ENCODE data around the gene EGR2.

The EGR2 gene

DNA sequence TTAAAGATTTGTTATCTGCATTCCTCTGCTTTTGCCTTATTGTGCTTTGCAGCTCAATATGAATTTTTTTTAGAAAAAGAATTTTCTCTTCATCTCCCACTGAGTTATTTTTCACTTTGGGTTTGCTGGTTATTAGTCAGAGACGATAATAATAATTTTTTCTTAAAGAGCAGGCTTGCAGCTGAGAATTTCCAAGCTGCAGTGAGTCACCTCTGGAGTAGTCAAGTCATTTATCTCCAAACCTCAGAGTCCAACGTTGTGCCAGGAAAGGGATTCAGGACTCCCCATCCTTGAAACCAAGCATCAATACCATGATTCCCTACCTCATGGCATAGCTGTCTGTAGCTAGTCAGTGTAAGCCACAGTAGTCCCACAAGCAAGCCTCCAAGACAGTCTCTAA is 15.2 kb upstream of the EGR2 start:
- no peaks in the 10 kb centered on the region for H3K36me3 Mint-ChIP-seq
- H3K27me3 Mint-ChIP-seq, result peaks cover 7% of the 10 kb centered on the region
- H3K4me3 Mint-ChIP-seq, result no peak overlapping the region
- H3K9me3 Mint-ChIP-seq (ENCODE audit: low read depth), result no peaks in the 10 kb centered on the region
- no peak overlapping the region for H3K27ac Mint-ChIP-seq
- H3K4me1 Mint-ChIP-seq (ENCODE audit: low read depth), result no peaks in the 10 kb centered on the region

DNA sequence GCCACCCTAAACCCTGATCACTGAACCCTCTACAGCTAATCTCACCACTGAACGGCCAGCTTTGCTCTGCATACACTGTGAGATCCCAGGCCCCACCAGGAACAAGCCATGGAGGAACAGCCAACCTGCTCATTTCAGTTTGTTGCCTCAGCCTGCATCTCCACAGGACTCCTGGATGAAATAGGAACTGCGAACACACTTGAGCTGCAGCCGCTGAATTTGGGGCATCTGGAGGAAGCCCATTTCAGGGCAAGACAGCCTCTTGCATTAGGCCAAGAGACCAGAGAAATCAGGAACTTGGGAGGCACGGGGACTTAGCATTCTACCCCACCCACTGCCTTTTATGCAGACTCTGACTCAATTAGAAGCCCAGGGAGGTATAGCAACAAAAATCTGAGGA is 14.5 kb upstream of the EGR2 start:
- Mint-ChIP-seq H3K36me3 (no peaks in the 10 kb centered on the region), H3K27me3 (peaks cover 7% of the 10 kb centered on the region), H3K4me3 (no peak overlapping the region), H3K4me1 (ENCODE audit: low read depth) (no peaks in the 10 kb centered on the region), H3K27ac (no peak overlapping the region), H3K9me3 (ENCODE audit: low read depth) (no peaks in the 10 kb centered on the region)

DNA sequence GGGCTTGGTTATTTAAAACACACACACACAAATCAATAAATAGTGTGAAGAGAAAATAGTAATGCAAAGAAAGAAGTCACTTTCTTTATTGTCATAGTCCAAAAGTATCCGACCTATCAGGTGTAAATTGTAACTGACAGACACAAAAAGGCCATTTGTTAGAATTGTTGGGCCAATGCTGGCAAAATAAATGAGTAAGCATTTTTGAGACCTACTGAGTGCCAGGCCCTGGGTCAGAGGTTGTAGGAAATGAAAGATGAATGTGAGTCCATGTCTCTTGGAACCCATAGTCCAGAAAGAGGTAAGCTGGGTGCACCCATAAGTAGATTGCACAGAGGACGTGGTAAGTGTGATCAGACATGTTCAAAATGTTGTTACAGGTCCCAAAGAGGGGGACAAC is 13.5 kb upstream of the EGR2 start:
- Mint-ChIP-seq H3K36me3 (no peaks in the 10 kb centered on the region), H3K27ac (no peak overlapping the region), H3K4me3 (no peak overlapping the region), H3K4me1 (ENCODE audit: low read depth) (no peaks in the 10 kb centered on the region), H3K9me3 (ENCODE audit: low read depth) (no peaks in the 10 kb centered on the region), H3K27me3 (peaks cover 7% of the 10 kb centered on the region)

DNA sequence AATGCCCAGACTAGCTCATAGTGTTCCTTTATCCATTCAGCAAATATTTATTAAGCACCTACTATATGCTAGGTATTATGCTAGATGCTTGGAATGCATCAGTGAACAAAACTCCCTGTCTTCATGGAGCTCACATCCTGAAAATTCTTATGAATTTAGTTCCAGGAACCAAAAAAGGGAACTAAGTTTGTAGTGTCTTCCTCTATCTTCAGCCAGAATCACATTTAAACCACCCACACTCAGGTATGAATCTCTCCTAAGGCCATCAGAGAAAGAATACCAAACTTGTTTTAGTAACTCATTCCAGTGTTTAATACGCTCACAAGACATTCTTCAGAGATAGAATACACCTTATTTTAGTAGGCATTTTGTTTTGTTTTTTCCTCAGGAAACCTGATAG is 10.1 kb upstream of the EGR2 start:
- Mint-ChIP-seq H3K9me3 (ENCODE audit: low read depth) (no peaks in the 10 kb centered on the region), H3K27me3 (peaks cover 8% of the 10 kb centered on the region), H3K4me1 (ENCODE audit: low read depth) (no peaks in the 10 kb centered on the region), H3K36me3 (no peaks in the 10 kb centered on the region), H3K27ac (no peak overlapping the region), H3K4me3 (no peak overlapping the region)

DNA sequence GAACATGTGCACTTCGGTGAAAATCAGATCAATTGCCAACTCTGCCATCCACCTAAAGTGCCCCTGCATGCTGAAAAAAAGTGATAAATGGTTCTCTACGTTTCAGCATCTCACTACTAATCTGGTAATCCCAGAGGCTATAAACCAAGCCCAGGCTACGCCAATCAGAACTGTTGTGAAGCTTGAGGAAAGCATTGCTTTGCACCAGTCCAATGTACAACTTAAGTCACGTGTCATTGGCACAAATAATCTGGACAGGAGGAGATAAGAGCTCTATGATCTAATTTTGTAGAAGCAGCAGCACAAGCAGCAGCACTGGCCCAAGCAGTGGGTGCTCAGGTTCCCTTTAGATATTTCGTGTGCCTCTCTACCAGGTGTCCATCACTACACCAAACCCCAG is 4.4 kb upstream of the EGR2 start:
- Mint-ChIP-seq H3K4me3 (no peak overlapping the region), H3K27ac (no peak overlapping the region), H3K9me3 (ENCODE audit: low read depth) (no peaks in the 10 kb centered on the region), H3K36me3 (peaks cover 4% of the 10 kb centered on the region), H3K4me1 (ENCODE audit: low read depth) (peaks cover 20% of the 10 kb centered on the region), H3K27me3 (peaks cover 22% of the 10 kb centered on the region)

DNA sequence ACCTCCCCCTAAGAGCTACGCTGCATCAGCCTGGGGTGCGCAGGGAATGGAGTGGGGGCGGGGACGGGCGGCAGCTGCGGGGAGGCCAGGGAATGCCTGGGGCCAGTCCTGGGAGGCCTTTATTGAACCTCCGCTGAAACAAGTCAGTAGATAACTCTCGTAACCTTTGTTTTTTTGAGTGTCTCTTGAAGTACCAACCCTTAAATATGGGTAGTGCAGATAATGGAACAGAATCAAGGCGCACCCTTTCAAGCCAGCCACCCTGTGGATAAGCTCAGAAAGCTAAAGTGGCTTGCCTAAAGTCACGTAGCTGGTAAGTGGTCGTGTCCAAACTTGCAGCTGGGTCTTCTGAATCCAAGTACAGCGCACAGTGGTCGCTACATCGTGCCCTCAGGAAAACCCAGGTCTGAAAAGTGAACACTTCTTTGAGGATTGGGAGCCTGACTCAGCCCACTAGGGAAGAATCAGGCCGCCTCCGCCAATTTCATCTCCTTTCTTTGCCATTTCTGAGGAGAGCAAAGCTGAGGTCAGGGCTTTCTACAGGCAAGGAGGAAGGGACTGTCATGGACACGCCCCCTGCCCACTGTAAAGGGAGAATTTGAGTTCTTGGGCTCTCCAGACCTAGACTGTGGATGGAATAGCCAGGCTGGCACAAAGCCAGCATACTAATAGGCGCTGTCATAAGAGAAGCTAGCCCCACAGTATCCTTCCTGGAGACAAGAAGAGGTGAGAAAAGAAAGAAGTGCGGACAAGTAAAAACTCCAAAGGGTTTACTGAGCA is 3.2 kb upstream of the EGR2 start:
- H3K9me3 Mint-ChIP-seq (ENCODE audit: low read depth), result no peaks in the 10 kb centered on the region
- H3K36me3 Mint-ChIP-seq, result peaks cover 7% of the 10 kb centered on the region
- H3K4me3 Mint-ChIP-seq, result peak overlapping the region; percentile 66
- H3K27me3 Mint-ChIP-seq, result peaks cover 22% of the 10 kb centered on the region
- H3K4me1 Mint-ChIP-seq (ENCODE audit: low read depth), result peaks cover 21% of the 10 kb centered on the region
- H3K27ac Mint-ChIP-seq, result peak overlapping the region; percentile 41

DNA sequence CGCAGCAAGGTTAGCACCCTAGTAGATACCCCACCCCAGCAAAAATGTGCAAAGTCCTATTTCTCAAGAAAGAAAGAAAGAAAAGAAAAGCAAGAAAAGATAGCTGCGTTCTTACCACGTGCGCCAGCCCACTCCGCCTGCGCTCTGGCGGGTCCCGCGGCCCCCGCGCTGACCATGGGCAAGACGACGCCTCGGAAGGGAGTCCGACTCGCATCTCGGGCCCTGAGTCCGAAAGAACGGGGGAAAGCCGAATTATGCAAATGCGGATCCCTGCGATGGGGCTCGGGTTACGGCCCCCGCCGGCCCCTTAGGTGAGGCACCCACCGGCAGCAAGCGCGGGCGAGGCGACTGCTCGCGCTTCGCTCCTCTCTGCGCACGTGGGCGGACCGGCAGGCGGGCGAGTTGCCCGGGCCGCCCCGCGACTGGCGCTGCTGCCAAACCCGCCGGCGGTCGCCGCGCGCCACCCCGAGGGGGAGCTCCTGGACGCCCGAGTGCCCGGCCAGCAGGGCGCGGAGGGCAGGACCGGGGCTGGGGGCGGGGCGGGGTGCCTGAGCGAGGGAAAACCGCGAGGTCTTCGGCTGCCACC is 2.4 kb upstream of the EGR2 start:
- Mint-ChIP-seq H3K27me3 (peaks cover 22% of the 10 kb centered on the region), H3K4me1 (ENCODE audit: low read depth) (peaks cover 29% of the 10 kb centered on the region), H3K9me3 (ENCODE audit: low read depth) (no peaks in the 10 kb centered on the region), H3K4me3 (peak overlapping the region; percentile 99), H3K27ac (peak overlapping the region; percentile 99), H3K36me3 (peaks cover 13% of the 10 kb centered on the region)

DNA sequence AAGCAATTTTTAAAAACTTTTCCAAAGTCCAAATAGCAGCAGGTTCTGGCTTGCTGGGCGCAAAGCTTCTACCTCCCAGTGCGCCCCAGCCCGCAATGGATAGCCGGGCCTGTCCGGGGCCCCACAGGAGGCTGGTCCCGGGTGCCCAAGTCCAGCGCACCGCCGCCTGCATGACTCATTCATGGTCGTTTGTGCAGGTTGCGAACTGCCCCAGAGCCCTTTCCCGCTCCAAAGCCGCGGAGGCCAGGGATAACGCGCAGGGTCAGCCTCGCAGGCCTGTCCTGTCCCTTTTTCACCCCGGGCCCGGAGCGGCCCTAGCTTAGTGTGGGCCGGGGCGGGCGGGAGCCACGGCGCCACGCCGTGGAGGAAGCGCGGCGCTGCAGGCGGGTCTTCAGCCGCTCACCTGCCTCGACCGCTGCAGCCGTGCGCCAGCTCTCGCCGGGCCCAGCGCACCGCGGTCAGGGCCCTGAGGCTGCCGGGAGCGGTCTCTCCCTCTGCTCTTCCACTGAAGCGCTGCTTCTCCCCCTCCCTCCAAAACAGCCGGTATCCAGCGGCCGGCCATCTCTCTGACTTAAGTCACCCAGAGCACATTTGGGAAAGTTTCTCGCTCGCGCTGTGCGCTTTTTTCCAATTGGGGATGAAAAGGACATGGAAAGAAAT is 1.7 kb upstream of the EGR2 start:
- peaks cover 22% of the 10 kb centered on the region for H3K27me3 Mint-ChIP-seq
- peak overlapping the region; percentile 99 for H3K4me3 Mint-ChIP-seq
- peaks cover 34% of the 10 kb centered on the region for H3K4me1 Mint-ChIP-seq (ENCODE audit: low read depth)

DNA sequence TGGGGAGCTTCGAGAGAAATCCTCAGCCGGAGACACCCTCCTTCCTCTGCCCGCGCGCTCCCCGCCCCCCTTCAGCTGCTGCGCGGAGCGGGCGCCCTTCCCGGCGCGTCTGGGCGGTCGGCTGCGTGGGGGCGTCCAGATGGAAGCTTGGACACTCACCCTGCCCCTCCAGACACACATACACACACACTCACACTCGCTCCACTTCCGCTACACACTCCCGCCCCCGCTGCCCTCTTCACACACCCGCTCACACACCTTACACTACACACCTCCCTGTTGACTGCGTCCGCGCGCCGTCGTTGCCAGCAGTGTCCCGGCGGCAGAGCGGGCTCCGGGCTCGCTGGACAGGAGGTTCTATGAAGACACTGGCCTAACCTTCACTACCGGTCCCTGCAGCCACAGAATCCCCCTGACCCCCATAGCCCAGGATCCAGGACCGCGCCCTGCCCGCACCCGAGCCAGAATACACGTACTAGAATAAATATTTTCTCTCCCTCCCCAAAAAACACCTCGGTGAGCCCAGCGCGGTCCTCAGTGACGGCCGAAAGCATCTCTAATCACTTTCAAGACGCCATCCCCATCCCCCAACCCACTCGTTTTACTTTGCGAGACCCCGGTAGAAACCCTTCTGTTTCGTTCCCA is 1.1 kb upstream of the EGR2 start:
- H3K9me3 Mint-ChIP-seq (ENCODE audit: low read depth), result no peaks in the 10 kb centered on the region
- peak overlapping the region; percentile 99 for H3K27ac Mint-ChIP-seq
- H3K27me3 Mint-ChIP-seq, result peaks cover 19% of the 10 kb centered on the region
- peaks cover 41% of the 10 kb centered on the region for H3K4me1 Mint-ChIP-seq (ENCODE audit: low read depth)
- peaks cover 24% of the 10 kb centered on the region for H3K36me3 Mint-ChIP-seq
- peak overlapping the region; percentile 99 for H3K4me3 Mint-ChIP-seq

More for the DNA sequence above, 1.7 kb upstream of the EGR2 start:
- peak overlapping the region; percentile 99 for H3K27ac Mint-ChIP-seq
- H3K36me3 Mint-ChIP-seq, result peaks cover 17% of the 10 kb centered on the region
- H3K9me3 Mint-ChIP-seq (ENCODE audit: low read depth), result no peaks in the 10 kb centered on the region

DNA sequence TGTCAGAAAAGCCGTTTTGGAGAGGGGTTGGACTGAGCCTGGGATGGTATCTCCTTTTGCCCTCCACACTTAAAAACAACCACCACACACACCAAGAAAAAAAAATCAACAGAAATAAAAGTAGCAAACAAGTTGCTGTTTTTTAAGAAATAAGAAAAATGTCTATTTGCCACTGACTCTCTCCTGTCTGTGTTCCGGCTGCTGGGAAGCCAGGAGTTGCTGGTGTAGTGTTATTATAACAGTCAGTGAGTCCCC is 163 bp downstream of the EGR2 start:
- peaks cover 53% of the 10 kb centered on the region for H3K4me1 Mint-ChIP-seq (ENCODE audit: low read depth)
- H3K27ac Mint-ChIP-seq, result peak overlapping the region; percentile 99
- H3K4me3 Mint-ChIP-seq, result peak overlapping the region; percentile 99
- peaks cover 16% of the 10 kb centered on the region for H3K27me3 Mint-ChIP-seq
- no peaks in the 10 kb centered on the region for H3K9me3 Mint-ChIP-seq (ENCODE audit: low read depth)
- H3K36me3 Mint-ChIP-seq, result peaks cover 28% of the 10 kb centered on the region

DNA sequence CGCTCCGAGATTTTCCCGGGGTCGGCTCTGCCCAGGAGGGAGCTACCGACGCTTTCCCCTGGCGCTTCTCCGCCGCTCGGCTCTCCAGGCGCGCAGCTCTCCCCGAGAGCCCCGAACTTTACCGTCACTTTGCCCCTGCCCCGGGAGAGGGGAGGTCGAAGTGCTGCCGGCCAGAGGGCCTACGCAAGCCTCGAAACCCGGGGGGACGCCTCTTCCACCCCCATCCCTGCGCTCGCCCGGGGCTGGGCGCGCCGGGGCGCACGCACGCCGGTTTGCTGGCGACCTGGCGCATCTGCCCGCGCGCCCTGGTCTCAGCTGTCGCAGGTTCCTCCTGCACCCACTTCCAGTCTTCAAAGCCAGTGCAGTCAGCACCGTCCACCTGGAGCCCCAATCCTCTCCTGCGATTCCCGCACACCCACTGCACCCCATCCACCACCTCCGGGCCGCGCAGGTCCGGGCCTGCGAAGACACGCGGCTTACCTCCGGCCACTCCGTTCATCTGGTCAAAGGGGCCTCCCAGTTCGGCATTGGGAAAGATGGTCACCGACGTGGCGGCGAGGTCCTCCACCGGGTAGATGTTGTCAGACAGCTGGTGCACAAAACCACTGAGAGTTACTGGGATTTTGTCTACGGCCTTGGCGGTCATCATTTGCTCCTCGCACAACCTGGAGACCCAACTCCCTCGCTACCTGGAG is 638 bp downstream of the EGR2 start:
- peak overlapping the region; percentile 99 for H3K4me3 Mint-ChIP-seq
- H3K27me3 Mint-ChIP-seq, result peaks cover 11% of the 10 kb centered on the region
- H3K4me1 Mint-ChIP-seq (ENCODE audit: low read depth), result peaks cover 58% of the 10 kb centered on the region
- H3K27ac Mint-ChIP-seq, result peak overlapping the region; percentile 99
- H3K36me3 Mint-ChIP-seq, result peaks cover 32% of the 10 kb centered on the region
- no peaks in the 10 kb centered on the region for H3K9me3 Mint-ChIP-seq (ENCODE audit: low read depth)

DNA sequence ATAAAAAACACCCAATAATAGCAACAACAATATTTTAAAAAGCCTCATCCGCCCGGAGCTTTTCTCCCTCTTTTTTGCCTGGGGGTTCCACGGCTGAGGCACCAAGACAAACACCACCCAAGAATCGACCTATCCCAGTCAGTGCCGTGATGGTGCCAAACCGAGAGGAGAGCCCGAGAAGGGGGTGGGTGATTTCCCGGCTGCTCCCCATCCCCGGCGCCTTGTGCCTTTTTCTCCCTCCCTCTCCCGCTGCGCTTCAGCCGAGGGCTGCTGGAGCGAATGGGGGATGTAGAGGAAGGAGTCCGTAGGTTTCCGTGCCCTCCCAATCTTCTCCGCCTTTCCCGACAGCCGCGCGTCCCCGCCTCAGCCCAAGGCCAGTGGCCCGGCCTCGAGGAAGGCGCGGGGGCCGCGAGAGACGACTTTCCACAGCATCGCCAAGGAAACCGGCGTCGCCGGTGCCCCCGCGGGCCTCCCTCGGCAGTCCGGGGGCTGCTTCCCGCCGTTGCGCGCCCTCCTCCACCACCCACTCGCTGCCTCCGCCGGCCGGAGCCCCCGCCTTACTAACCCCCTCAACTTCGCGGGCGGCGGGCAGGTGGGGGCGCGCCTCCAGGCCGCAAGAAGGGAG is 1.3 kb downstream of the EGR2 start:
- Mint-ChIP-seq H3K9me3 (ENCODE audit: low read depth) (no peaks in the 10 kb centered on the region), H3K27ac (peak overlapping the region; percentile 99), H3K4me3 (peak overlapping the region; percentile 99), H3K36me3 (peaks cover 37% of the 10 kb centered on the region), H3K27me3 (peaks cover 4% of the 10 kb centered on the region), H3K4me1 (ENCODE audit: low read depth) (peaks cover 64% of the 10 kb centered on the region)

DNA sequence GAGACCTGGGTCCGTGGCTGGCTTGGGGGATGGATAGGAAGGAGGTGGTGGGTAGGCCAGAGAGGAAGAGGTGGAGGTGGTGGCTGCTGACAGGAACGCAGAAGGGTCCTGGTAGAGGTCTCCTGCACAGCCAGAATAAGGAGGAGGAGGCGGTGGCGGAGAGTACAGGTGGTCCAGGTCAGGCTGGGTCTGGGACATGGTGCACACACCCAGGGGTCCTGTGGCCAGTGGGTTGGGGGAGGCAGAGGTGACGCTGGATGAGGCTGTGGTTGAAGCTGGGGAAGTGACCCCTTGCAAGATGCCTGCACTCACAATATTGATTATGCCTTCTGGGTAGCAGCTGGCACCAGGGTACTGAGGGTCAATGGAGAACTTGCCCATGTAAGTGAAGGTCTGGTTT is 2.2 kb downstream of the EGR2 start:
- Mint-ChIP-seq H3K4me1 (ENCODE audit: low read depth) (peaks cover 62% of the 10 kb centered on the region), H3K9me3 (ENCODE audit: low read depth) (no peaks in the 10 kb centered on the region), H3K36me3 (peaks cover 37% of the 10 kb centered on the region), H3K27me3 (no peaks in the 10 kb centered on the region), H3K27ac (peak overlapping the region; percentile 99), H3K4me3 (peak overlapping the region; percentile 99)

DNA sequence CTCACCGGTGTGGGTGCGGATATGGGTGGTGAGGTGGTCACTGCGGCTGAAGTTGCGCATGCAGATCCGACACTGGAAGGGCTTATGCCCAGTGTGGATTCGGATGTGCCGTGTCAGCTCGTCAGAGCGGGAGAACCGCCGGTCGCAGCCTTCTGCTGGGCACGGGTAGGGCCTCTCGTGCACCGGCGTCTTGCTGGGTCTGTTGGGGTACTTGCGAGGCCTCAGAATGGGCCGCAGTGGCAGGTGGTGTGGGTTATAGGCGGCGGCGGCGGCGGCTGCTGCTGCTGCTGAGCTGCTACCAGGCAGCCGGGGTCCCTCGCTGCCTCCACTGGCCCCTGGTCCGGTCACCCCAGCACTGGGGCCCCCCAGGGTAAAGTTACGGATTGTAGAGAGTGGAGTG is 2.7 kb downstream of the EGR2 start:
- peaks cover 66% of the 10 kb centered on the region for H3K4me1 Mint-ChIP-seq (ENCODE audit: low read depth)
- peak overlapping the region; percentile 99 for H3K4me3 Mint-ChIP-seq
- peak overlapping the region; percentile 99 for H3K27ac Mint-ChIP-seq
- H3K36me3 Mint-ChIP-seq, result peaks cover 40% of the 10 kb centered on the region
- H3K9me3 Mint-ChIP-seq (ENCODE audit: low read depth), result no peaks in the 10 kb centered on the region
- H3K27me3 Mint-ChIP-seq, result no peaks in the 10 kb centered on the region

Data from activated naive CD8-positive, alpha-beta T cell (primary cell).